OCI-LY7 (cell line): ENCODE results near the gene BMPR1B. TPM values are rescaled to one million over a fixed set of nuclear protein-coding genes. Genes with fewer than 3 reads are reported as not detected.

ENCODE experiments used
- BruUV-seq: library from RNA; stranded (reverse); fragments of 400-500 nt; replicated peaks from 2 replicates; lab custom pipeline; 2021; lab: Mats Ljungman, UMichigan
- CTCF ChIA-PET: fragments of 300-600 bp; sonication (Branson Sonifier 250); formaldehyde crosslinking; loops from one replicate; lab custom pipeline; 2022; ENCODE audit warnings: antibody characterized with exemption; ENCODE audit not compliant: unreplicated experiment; lab: Charles Lee
- POLR2A ChIA-PET: fragments of 300-600 bp; sonication (Branson Sonifier 250); formaldehyde crosslinking; loops from one replicate; lab custom pipeline; 2022; ENCODE audit warnings: antibody characterized with exemption; lab: Charles Lee
- DNase-seq: peaks from one replicate; pipeline ENCODE4 v3.0.0-alpha.2; 2015; ENCODE audit warnings: low spot score
- H2AFZ ChIP-seq: fragments of 200-600 bp; sonication (generic), shearing (Covaris generic); 2 replicates; pipeline ENCODE4 v1.6.1; 2014; ENCODE audit warnings: mild to moderate bottlenecking, antibody characterized with exemption, low read length, moderate library complexity
- H3K27ac ChIP-seq: fragments of 200-600 bp; sonication (generic); 2 replicates; pipeline ENCODE4 v1.5.1; 2014; ENCODE audit warnings: mixed run types, low read depth, mild to moderate bottlenecking, moderate library complexity, low read length, inconsistent platforms; ENCODE audit not compliant: poor library complexity, severe bottlenecking
- H3K36me3 ChIP-seq: fragments of 200-600 bp; sonication (generic); 2 replicates; pipeline ENCODE4 v1.6.1; 2014; ENCODE audit warnings: mild to moderate bottlenecking, antibody characterized with exemption, low read length, moderate library complexity, mixed read lengths; ENCODE audit not compliant: insufficient read depth
- H3K4me1 ChIP-seq: fragments of 200-600 bp; sonication (generic); 2 replicates; pipeline ENCODE4 v1.5.1; 2014; ENCODE audit warnings: mild to moderate bottlenecking, low read length; ENCODE audit not compliant: insufficient read depth, poor library complexity, severe bottlenecking
- H3K4me2 ChIP-seq: fragments of 200-600 bp; sonication (generic); 2 replicates; pipeline ENCODE4 v1.6.1; 2014; ENCODE audit warnings: mild to moderate bottlenecking, low read length
- H3K4me3 ChIP-seq: fragments of 200-600 bp; sonication (generic); 2 replicates; pipeline ENCODE4 v1.5.1; 2014; ENCODE audit warnings: mild to moderate bottlenecking, low read depth, low read length; ENCODE audit not compliant: poor library complexity, severe bottlenecking
- H3K79me2 ChIP-seq: fragments of 200-600 bp; sonication (generic); 2 replicates; pipeline ENCODE4 v1.6.1; 2016; ENCODE audit warnings: low read depth, mild to moderate bottlenecking, low read length, moderate library complexity, mixed read lengths; ENCODE audit not compliant: insufficient read depth
- H3K9me2 ChIP-seq: fragments of 200-600 bp; sonication (generic); 2 replicates; pipeline ENCODE4 v1.6.1; 2016; ENCODE audit warnings: mild to moderate bottlenecking, low read length, mixed read lengths; ENCODE audit not compliant: insufficient read depth
- H3K9me3 ChIP-seq: fragments of 200-600 bp; sonication (generic); 2 replicates; pipeline ENCODE4 v1.6.1; 2014; ENCODE audit warnings: mild to moderate bottlenecking, mixed run types, low read length, mixed read lengths
- H4K20me1 ChIP-seq: fragments of 200-600 bp; sonication (generic); 2 replicates; pipeline ENCODE4 v1.6.1; 2014; ENCODE audit warnings: mild to moderate bottlenecking, antibody characterized with exemption, low read length, moderate library complexity, mixed read lengths; ENCODE audit not compliant: insufficient read depth
- EZH2phosphoT487 ChIP-seq: fragments of 200-600 bp; sonication (generic); IDR thresholded peaks from 2 replicates; pipeline ENCODE4 v1.6.1; 2018; ENCODE audit warnings: low read depth, borderline replicate concordance, mild to moderate bottlenecking, mixed run types, antibody characterized with exemption, low read length, moderate library complexity, mixed read lengths
- intact Hi-C: fragments of 100-400 bp; cut with micrococcal nuclease; formaldehyde crosslinking; loops from one replicate; pipeline ENCODE4 v1.10.0; 2022; ENCODE audit not compliant: unreplicated experiment
- total RNA-seq, 2 experiments: library from RNA; depleted of rRNA in 1 of 2; stranded (reverse); fragments of >200 nt in 1 of 2; shearing (Covaris generic) in 1 of 2; gene quantifications; 2 replicates each; pipeline ENCODE4 v1.2.3, GENCODE V29; 2014 to 2022
- TF ChIP-seq, protein P1 (sequence below): fragments of 200-600 bp; sonication (generic); conservative IDR thresholded peaks from 2 replicates; pipeline ENCODE4 v1.5.1; 2014; ENCODE audit warnings: mild to moderate bottlenecking, antibody characterized with exemption, low read length, moderate library complexity, mixed read lengths

Gene BMPR1B
- total RNA-seq, 2 experiments from 2014 or later: not detected

DNA sequence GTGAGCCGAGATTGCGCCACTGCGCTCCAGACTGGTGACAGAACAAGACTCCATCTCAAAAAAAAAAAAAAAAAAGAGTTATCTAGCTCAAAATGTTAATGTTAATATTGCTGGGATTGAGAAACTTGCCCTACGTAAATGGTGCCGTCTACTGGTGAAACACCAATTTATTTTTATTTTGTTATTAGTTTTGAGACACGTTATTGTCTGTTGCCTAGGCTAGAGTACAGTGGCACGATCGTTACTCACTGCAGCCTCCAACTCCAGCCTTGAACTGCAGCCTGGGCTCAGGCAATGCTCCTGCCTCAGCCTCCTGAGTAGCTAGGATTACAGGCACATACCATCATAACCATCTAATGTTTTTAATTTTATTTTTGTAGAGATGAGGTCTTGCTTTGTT, 262.8 kb downstream of the BMPR1B start:
- no peak for DNase-seq
- Histone ChIP-seq H4K20me1 (no peaks in the 10 kb centered on the region), H3K9me2 (no peaks in the 10 kb centered on the region), H3K36me3 (no peaks in the 10 kb centered on the region), H3K9me3 (no peaks in the 10 kb centered on the region), H3K4me3 (no peak overlapping the region), H2AFZ (no peak overlapping the region), H3K27ac (no peak overlapping the region), H3K79me2 (no peaks in the 10 kb centered on the region), H3K4me2 (no peak overlapping the region), H3K4me1 (no peaks in the 10 kb centered on the region)
- CTCF ChIA-PET: no interaction called here
- BruUV-seq: no TSS peak
- POLR2A ChIA-PET: interaction anchor here (1.2 to 1.6 kb wide), 2 partner anchors 13 to 20 kb away, joined by 3 to 5 read pairs; no protein-coding TSS in a partner anchor
- intact Hi-C loops: no loop called here
- TF ChIP-seq EZH2phosphoT487: no peak
- TF ChIP-seq, protein P1, sequence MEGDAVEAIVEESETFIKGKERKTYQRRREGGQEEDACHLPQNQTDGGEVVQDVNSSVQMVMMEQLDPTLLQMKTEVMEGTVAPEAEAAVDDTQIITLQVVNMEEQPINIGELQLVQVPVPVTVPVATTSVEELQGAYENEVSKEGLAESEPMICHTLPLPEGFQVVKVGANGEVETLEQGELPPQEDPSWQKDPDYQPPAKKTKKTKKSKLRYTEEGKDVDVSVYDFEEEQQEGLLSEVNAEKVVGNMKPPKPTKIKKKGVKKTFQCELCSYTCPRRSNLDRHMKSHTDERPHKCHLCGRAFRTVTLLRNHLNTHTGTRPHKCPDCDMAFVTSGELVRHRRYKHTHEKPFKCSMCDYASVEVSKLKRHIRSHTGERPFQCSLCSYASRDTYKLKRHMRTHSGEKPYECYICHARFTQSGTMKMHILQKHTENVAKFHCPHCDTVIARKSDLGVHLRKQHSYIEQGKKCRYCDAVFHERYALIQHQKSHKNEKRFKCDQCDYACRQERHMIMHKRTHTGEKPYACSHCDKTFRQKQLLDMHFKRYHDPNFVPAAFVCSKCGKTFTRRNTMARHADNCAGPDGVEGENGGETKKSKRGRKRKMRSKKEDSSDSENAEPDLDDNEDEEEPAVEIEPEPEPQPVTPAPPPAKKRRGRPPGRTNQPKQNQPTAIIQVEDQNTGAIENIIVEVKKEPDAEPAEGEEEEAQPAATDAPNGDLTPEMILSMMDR: no peak

DNA sequence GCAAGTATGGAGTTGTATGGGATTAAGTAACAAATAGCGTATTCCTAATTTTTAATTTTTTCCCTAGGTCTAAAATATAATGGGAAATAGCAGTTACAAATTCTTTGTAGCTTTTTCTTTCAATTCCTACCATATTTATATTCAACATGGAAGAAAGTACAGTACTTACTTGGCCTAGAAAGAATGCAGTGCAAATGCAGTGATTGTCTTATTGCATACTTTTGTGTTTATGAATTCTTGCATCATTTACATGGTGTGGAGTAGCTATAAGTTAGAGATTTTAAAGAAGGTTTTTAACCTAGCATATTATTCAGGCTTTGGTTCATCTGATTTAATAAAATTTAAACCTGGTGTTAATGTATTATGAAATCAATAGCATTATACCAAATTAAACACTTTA, 263.3 kb downstream of the BMPR1B start:
- no peaks in the 10 kb centered on the region for H3K9me2 ChIP-seq
- no peaks in the 10 kb centered on the region for H4K20me1 ChIP-seq
- H3K27ac ChIP-seq: no peak overlapping the region
- H3K36me3 ChIP-seq: no peaks in the 10 kb centered on the region
- intact Hi-C loops: no loop called here
- no peaks in the 10 kb centered on the region for H3K4me1 ChIP-seq
- BruUV-seq: no TSS peak
- no peak overlapping the region for H2AFZ ChIP-seq
- no peaks in the 10 kb centered on the region for H3K9me3 ChIP-seq
- TF ChIP-seq, protein P1: no peak
- no peak for TF ChIP-seq EZH2phosphoT487
- ChIA-PET POLR2A (interaction anchor here (0.6 to 1.6 kb wide), 3 partner anchors 13 to 31 kb away, joined by 3 to 5 read pairs (median 4); no protein-coding TSS in a partner anchor), CTCF (no interaction called here)
- no peak for DNase-seq
- H3K79me2 ChIP-seq: no peaks in the 10 kb centered on the region
- H3K4me2 ChIP-seq: no peak overlapping the region
- no peak overlapping the region for H3K4me3 ChIP-seq

DNA sequence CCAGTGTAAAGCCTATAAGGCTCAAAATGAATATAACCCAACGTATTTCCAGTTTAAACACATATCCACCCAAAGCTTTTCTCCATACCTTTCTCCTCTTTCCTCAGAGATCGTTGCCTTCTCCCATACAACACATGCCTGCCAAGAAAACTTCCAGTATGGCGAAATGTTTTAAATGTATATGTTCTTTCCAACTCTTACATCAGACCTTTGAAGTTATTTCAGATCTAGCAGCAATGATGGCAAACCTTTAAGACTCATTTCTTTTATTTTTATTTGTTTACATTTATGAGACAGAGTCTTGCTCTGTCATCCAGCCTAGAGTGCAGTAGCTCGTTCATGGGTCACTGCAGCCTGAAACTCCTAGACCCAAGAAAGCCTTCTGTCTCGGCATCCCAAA, 265.4 kb downstream of the BMPR1B start:
- no peaks in the 10 kb centered on the region for H3K4me1 ChIP-seq
- BruUV-seq: no TSS peak
- CTCF ChIA-PET: no interaction called here

More for the DNA sequence above, 265.4 kb downstream of the BMPR1B start:
- intact Hi-C loops: no loop called here
- Histone ChIP-seq H3K36me3 (no peaks in the 10 kb centered on the region), H3K27ac (no peak overlapping the region), H3K9me2 (no peaks in the 10 kb centered on the region), H3K79me2 (no peaks in the 10 kb centered on the region), H4K20me1 (no peaks in the 10 kb centered on the region), H3K4me3 (no peak overlapping the region), H2AFZ (no peak overlapping the region), H3K4me2 (no peak overlapping the region), H3K9me3 (no peaks in the 10 kb centered on the region)
- DNase-seq: no peak
- POLR2A ChIA-PET: interaction anchor here (0.7 to 0.9 kb wide), 2 partner anchors 9 to 240 kb away, joined by 3 to 4 read pairs; no protein-coding TSS in a partner anchor
- TF ChIP-seq EZH2phosphoT487: no peak
- TF ChIP-seq, protein P1: no peak
